Central memory CD4-positive, alpha-beta T cell (primary cell): ENCODE measurements around the gene SPOUT1.
A peak's percentile ranks its signal among the peaks of the same experiment; 100 is the strongest.

Experiments used
- DNase-seq: peaks from one replicate; pipeline ENCODE4 v3.0.0; 2022

SPOUT1 gene

GRCh38 chr9:128835246-128836210, 5.9 kb upstream of the SPOUT1 start:
- no peak for DNase-seq

- DNase-seq, result no peak
Measured at GRCh38 chr9:128833696-128834095, 4.1 kb upstream of the SPOUT1 start.

- DNase-seq, result no peak
Measured at GRCh38 chr9:128828719-128829452, 708 bp downstream of the SPOUT1 start.

DNA sequence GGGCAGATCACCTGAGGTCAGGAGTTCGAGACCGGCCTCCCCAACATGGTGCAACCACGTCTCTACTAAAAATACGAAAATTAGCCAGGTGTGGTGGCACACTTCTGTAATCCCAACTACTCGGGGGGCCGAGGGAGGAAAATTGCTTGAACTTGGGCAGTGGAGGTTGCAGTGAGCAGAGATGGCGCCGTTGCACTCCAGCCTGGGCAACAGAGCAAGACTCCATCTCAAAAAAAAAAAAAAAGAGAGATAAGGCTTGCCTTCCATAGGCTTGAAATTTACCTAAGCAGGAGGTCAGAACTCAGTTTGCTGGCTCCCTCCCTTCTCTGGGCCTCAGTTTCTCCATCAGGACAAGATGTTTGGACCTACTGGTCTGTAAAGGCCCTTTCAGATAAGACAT, 1.3 kb downstream of the SPOUT1 start:
- no peak for DNase-seq

DNA sequence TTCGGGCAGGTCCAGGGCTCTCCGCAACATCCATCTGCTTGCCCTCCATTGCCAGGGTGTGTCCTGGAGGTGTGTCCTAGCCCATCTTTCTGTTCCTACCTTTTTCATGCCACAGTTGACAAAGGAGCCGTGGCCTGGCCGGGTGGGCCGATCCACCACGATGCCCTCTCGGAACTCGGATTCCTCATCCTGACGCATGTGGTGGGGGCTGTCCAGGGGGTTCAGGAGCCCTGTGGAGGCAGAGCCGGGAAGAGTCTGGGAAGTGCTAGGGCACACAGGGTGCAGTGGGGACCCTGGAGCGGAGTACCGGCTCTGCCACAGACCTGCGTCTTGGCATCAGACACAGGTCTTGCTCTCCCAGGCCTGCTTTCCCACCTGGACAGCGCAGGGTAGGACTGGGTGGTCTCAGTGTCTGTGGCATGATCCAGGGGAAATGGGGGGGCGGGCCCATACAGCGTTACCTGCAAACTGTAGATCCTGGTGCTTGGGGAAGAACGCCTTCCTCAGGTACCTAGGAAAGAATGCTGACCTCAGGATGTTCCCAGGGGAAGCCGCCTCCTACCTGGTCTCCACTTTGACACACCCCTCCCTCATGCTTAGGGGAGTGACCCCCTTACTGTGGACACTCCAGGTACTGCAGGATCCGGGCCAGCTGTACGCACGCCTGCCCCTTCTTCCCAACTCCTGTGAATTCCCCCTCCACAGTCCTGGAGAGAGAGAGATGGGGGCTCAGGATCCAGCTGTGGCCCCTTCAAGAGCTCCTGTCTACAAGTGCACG, 3.5 kb downstream of the SPOUT1 start:
- DNase-seq, result no peak

DNA sequence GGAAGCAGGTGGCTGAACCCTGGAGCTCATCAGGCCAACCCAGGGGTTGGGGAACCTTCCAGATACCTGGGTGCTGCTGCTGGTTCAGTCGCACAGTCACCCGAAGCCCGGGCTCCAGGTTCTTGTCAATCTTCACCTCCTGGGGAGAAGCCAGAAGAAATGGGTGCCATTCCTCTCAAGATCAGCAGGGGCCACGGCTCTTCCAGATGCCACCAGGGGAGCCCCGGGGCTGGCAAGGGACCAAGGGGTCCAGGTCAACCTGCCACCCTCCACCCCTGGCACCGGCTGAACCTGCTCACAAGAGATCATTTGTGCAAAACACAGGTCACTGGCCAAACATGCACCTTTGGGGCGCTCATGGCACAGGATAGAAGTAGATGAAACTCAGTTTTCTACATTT, 4.7 kb downstream of the SPOUT1 start:
- DNase-seq, result no peak

DNA sequence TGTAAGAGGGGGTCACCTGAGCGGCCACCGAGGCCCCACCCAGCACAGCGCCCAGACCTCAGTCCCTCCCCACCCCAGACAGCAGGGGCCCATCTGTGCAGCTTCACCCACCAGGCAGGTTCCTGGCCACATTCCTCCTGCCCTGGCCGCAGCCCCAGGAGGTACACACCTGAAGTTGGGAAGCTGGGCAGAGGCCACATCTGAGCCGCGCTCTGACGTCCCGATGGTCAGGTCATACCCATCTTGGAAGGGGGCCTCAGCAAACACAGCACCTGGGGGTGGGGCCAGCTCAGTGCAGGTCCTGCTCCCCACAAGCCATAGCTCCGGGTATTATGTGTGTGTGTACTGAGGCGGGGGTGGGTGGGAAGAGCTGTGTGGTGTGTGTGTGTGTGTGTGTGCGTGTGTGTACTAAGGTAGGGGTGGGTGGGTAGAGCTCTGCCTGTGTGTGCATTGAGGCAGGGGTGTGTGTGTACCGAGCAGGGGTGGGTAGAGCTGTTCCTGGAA, 5.6 kb downstream of the SPOUT1 start:
- DNase-seq, result no peak

- no peak for DNase-seq
Measured at GRCh38 chr9:128823362-128823902, 6.2 kb downstream of the SPOUT1 start.

DNA sequence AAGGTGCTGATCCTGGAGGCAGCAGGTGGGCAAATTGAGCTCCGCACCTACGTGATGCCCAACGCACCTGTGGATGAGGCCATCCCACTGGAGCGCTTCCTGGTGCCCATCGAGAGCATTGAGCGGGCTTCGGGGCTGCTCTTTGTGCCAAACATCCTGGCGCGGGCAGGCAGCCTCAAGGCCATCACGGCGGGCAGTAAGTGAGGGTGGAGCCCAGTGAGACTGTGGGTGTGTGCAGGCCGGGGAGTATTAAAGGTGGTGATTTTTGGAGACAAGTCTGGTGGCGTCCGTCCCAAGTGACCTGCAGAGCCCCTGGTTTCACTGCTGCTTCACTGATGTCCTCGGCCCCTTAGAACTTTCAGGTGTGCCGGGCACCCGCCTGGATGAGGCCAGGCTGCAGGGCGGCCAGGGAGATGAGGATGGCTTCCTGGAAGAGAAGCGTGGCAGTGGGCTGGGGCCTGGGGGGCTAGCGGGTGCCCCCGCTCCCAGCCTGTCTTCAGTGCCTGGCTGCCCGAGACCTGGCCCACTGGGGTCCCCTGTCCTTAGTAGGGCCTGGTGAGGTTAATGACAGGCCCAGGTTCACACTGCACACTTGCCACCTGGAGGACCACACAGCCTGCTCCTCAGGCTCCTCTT, 7.1 kb downstream of the SPOUT1 start:
- no peak for DNase-seq

DNA sequence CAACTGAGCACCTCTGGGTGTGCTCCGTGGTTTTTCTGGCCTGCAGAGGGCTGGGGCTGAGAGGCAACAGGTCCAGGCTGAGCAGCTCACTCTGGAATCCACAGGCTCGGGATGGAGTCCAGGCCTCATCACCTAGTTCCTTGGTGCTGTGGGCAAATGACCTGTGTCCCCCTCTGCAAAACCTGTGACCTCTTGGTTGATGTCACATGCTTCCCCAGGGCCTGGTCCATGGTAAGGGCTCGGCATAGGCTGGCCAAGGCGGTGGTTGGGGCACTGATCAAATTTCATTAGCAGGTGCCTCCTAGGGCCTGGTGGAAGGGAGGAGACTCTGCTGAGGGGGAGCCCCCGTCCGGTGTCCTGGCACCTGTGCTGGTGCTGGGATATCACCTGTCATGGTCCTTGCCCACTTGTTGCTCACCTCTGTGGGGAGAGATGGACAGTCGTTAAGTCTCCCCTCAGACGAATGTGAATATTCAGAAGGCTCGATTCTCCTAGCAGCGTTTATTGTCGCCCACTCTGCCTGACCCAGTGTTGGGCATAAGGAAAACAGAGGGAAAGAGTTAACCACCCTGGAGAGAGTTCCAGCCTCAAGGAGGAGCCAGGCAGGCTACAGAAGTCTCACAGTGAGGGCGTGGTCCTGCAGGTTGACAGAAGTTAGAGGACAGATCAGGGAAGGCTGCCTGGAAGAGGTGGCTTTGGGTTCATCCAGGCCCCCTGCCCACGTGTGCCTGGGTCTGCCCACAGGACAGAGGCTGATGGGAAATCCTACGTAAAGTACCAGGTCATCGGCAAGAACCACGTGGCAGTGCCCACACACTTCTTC, 7.8 kb downstream of the SPOUT1 start:
- no peak for DNase-seq

DNA sequence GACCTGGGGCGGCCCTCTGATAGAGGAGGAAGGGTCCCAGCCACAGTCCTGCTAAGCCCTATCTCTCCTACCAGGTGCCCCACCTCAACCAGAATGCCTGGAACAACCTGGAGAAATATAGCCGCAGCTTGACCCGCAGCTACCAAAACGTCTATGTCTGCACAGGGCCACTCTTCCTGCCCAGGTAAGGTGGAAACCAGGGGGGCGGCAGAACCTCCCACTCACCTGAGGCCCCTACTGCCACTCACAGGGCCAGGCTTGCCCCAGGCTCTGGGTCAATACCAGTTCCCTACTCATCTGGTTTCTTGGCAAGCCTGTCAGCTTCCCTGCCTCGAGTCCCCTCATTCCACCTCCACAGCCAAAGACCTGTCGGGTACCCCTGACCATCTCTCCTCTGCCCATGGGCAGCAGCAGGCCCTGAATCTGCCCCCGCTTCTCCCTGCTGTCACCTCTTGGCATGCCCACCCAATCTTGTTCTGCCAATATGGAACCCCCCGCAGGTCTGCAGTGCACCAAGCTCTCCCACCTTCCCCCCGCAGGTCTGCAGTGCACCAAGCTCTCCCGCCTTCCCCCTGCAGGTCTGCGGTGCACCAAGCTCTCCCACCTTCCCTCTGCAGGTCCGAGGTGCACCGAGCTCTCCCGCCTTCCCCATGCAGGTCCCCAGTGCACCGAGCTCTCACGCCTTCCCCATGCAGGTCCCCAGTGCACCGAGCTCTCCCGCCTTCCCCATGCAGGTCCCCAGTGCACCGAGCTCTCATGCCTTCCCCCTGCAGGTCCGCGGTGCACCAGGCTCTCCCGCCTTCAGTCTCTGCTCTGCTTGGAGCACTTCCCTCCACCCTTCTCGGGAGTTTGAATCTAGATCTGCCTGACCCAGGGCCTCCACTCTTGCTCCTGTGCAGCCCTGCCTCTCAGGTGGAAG, 8.7 kb downstream of the SPOUT1 start:
- DNase-seq, result no peak

GRCh38 chr9:128819716-128820664, 9.6 kb downstream of the SPOUT1 start:
- DNase-seq, result no peak

DNA sequence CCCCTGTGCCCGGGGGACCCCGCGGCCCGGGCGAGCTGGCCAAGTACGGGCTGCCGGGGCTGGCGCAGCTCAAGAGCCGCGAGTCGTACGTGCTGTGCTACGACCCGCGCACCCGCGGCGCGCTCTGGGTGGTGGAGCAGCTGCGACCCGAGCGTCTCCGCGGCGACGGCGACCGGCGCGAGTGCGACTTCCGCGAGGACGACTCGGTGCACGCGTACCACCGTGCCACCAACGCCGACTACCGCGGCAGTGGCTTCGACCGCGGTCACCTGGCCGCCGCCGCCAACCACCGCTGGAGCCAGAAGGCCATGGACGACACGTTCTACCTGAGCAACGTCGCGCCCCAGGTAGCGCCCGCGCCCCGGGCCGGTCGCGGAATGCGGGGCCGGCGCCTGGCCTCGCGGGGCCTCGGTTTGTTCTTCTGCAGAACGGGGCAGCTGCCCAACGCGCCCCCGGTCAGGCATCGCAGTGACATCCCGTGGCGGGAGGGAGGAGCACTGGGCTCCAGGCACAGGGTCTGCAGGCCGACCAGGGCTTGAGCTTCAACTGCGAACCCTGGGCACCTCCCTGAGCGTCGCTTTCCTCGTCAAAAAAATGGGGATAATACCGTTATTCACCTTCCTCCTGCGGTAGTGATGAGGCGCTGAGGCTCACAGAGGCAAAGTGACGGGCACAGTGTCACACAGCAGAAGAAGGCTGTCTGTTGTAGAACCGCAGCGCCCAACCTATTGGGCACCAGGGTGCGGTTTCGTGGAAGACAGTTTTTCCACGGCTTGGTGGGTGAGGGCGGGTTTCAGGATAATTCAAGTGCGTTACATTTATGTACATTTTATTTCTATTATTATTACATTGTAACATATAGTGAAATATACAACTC, 10.5 kb downstream of the SPOUT1 start:
- DNase-seq, result peak; percentile 41

DNA sequence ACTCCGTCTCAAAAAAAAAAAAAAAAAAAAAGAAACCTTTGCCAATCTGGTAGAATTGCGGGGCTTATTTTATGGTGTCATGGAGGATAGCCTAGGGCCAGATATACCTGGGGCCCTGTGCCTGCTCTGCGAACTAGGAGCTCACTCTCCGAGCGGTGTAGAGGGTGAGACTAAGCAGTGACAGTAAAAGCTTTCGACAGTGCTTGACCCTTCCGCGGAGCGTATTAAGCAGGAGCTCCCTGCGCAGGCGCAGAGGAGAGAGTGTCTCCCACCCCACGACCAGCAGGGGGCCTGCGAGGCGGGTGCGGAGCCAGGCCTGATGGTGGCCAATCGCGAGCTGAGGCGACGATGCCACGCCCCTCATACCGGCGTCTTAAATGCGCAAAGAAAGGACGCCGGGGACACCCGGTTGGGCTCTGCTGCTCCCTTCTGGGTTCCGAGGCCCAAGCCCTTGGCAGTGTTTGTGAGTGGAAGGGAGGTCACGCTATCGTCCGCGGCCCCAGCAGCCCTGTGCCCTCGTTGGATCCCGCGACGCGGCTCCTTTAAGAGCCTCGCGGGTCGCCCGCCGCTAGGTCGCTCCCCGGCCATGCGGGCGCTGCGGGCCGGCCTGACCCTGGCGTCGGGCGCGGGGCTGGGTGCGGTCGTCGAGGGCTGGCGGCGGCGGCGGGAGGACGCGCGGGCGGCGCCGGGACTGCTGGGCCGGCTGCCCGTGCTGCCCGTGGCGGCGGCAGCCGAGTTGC, 11.3 kb downstream of the SPOUT1 start, which contains the start of gene ENDOG:
Gene ENDOG, plus strand, starts transcription at position 402 of the 740 bp plus-strand sequence. Its CDS starts 185 bp downstream, at position 587.
- DNase-seq, result peak; percentile 95

- DNase-seq, result no peak
Measured at GRCh38 chr9:128810873-128811272, 18.7 kb downstream of the SPOUT1 start.

DNA sequence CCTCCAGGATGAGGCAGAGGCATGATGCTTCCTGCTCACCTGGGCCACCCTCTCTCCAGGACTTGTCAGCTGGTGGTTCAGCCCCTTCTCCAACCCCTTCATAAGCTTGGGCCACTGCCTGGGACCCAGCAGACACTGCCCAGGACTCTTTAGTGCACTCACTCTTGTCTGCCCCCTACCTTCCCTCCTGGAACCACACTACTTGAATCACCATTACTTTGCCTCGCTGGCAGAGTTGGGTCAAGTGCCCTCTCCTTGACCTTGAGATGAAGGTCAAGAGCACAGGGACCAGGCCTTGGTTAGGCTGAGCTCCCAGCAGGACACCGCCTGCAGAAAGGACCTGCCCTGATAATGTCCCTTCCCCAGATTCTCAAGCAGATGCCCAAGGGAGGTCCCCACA, 19.8 kb downstream of the SPOUT1 start:
- no peak for DNase-seq

GRCh38 chr9:128809036-128809599, 20.5 kb downstream of the SPOUT1 start:
- no peak for DNase-seq
